ENCODE measurements around the gene AKR1C3. TPM values are rescaled to one million over a fixed set of nuclear protein-coding genes. Genes with fewer than 3 reads are reported as not detected.

The AKR1C3 gene
- total and polyA plus RNA-seq, 7 donors: 6.1 to 365 (median 30.5) TPM

- Histone ChIP-seq H3K27ac (no peak overlapping the region), H3K4me3 (no peak overlapping the region), H3K4me1 (no peaks in the 10 kb centered on the region), H3K27me3 (no peaks in the 10 kb centered on the region), H3K9me3 (no peaks in the 10 kb centered on the region), H3K36me3 (no peaks in the 10 kb centered on the region)
- WGBS, 2 donors: 81 to 88% methylated on average over 6 of the region's 6 CpGs
- no peak for TF ChIP-seq POLR2A (IDR thresholded peaks at IDR 0.05)
- no peak for TF ChIP-seq POLR2AphosphoS5 (IDR thresholded peaks at IDR 0.05)
- TF ChIP-seq EP300 (IDR thresholded peaks at IDR 0.05): no peak
- no peak for TF ChIP-seq CTCF (IDR thresholded peaks at IDR 0.05)
- intact Hi-C loops (cut with DNase I): no loop called here
- no peak for DNase-seq
These were observed 14.4 kb upstream of the AKR1C3 start for GRCh38 chr10:5079836-5080235.

GRCh38 chr10:5081091-5081490 is 13.1 kb upstream of the AKR1C3 start:
- no peak overlapping the region for H3K27ac ChIP-seq
- intact Hi-C loops (cut with DNase I): no loop called here
- H3K36me3 ChIP-seq: no peaks in the 10 kb centered on the region
- WGBS, 2 donors: 84 to 90% methylated on average over 1 of the region's 1 CpG
- no peaks in the 10 kb centered on the region for H3K9me3 ChIP-seq
- TF ChIP-seq CTCF (IDR thresholded peaks at IDR 0.05) (no peak), POLR2AphosphoS5 (IDR thresholded peaks at IDR 0.05) (no peak), EP300 (IDR thresholded peaks at IDR 0.05) (no peak), POLR2A (IDR thresholded peaks at IDR 0.05) (no peak)
- DNase-seq: no peak
- no peak overlapping the region for H3K4me3 ChIP-seq
- H3K27me3 ChIP-seq: no peaks in the 10 kb centered on the region
- H3K4me1 ChIP-seq: no peaks in the 10 kb centered on the region

GRCh38 chr10:5088703-5089261 is 5.4 kb upstream of the AKR1C3 start:
- H3K4me1 ChIP-seq: no peaks in the 10 kb centered on the region
- no peak overlapping the region for H3K4me3 ChIP-seq
- H3K27me3 ChIP-seq: no peaks in the 10 kb centered on the region
- DNase-seq: no peak
- 92 to 95% methylated on average over 2 of the region's 2 CpGs for WGBS, 2 donors
- no peaks in the 10 kb centered on the region for H3K36me3 ChIP-seq
- no peak overlapping the region for H3K27ac ChIP-seq
- intact Hi-C loops (cut with DNase I): no loop called here
- TF ChIP-seq CTCF (IDR thresholded peaks at IDR 0.05): no peak
- TF ChIP-seq POLR2A (IDR thresholded peaks at IDR 0.05): no peak
- no peak for TF ChIP-seq POLR2AphosphoS5 (IDR thresholded peaks at IDR 0.05)
- TF ChIP-seq EP300 (IDR thresholded peaks at IDR 0.05): no peak
- H3K9me3 ChIP-seq: peaks cover 0 to 4% (median 0%) of the 10 kb centered on the region in 4 donors

- Histone ChIP-seq H3K9me3 (peaks cover 0 to 4% (median 0%) of the 10 kb centered on the region in 4 donors), H3K27ac (no peak overlapping the region), H3K4me3 (no peak overlapping the region), H3K36me3 (no peaks in the 10 kb centered on the region), H3K27me3 (no peaks in the 10 kb centered on the region), H3K4me1 (no peaks in the 10 kb centered on the region)
- DNase-seq: no peak
- 48 to 62% methylated on average over 4 of the region's 4 CpGs for WGBS, 2 donors
- no peak for TF ChIP-seq CTCF (IDR thresholded peaks at IDR 0.05)
- intact Hi-C loops (cut with DNase I): loop anchor here (5.0 kb wide), 1 partner anchor 73 kb away; no protein-coding TSS in a partner anchor
These were observed 4.3 kb upstream of the AKR1C3 start for GRCh38 chr10:5089865-5090264.

GRCh38 chr10:5090551-5090950 is 3.7 kb upstream of the AKR1C3 start:
- TF ChIP-seq POLR2A (IDR thresholded peaks at IDR 0.05): no peak
- TF ChIP-seq POLR2AphosphoS5 (IDR thresholded peaks at IDR 0.05): no peak
- TF ChIP-seq CTCF (IDR thresholded peaks at IDR 0.05): no peak
- no peak for TF ChIP-seq EP300 (IDR thresholded peaks at IDR 0.05)

More at GRCh38 chr10:5090551-5090950, 3.7 kb upstream of the AKR1C3 start:
- intact Hi-C loops (cut with DNase I): loop anchor here (5.0 kb wide), 1 partner anchor 73 kb away; no protein-coding TSS in a partner anchor
- peaks cover 0 to 4% (median 0%) of the 10 kb centered on the region in 4 donors for H3K9me3 ChIP-seq
- no peak overlapping the region for H3K4me3 ChIP-seq
- H3K36me3 ChIP-seq: no peaks in the 10 kb centered on the region
- DNase-seq: no peak
- H3K27me3 ChIP-seq: no peaks in the 10 kb centered on the region
- no peaks in the 10 kb centered on the region for H3K4me1 ChIP-seq
- H3K27ac ChIP-seq: no peak overlapping the region

Data from sigmoid colon (tissue), 7 donors.